Measurements from ENCODE around the gene SYPL1. TPM values are rescaled to one million over a fixed set of nuclear protein-coding genes. Genes with fewer than 3 reads are reported as not detected.

The SYPL1 gene
- total RNA-seq, 1 experiment from 2014 or later, result 78.0 TPM

DNA sequence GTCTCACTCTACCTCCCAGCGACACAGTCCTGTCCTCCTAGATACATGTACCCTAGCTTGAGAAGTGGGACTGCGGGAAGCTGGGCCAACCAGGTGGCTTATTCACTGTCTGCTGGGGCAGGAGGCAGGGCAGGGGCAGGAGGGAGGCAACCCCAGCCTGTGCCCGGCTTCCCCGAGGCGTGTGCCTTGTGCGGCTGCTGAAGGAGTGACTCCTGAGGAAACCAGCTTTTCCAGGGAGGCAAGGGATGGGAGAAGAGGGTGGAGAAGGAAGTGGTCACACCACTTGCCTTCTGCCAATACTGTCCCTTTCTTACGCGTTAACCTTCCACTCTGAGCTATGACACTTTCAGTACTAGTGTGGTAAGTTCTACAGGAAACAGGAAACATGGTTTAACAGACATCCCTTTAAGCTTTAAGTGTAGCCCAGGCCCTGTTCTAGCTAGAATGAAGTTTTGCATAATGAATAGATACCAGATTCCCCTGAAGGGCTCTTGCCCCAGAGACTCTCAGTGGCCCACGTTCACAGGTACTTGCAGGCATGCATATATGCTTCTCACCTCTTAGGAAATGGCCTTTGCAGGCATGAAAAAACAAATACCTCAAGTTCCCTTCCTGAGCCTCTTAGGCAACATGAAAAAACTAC, 40.6 kb downstream of the SYPL1 start:
- BruUV-seq (replicated peaks), result no TSS peak
- Histone ChIP-seq H3K79me2 (ENCODE audit: insufficient read depth, low read length) (no peaks in the 10 kb centered on the region), H3K4me2 (ENCODE audit: low read length) (no peak overlapping the region), H4K20me1 (ENCODE audit: insufficient read depth) (no peaks in the 10 kb centered on the region), H3K27ac (ENCODE audit: low read depth, low read length) (no peak overlapping the region), H3K4me1 (ENCODE audit: control insufficient read depth in 1 of 2, insufficient read depth in 2 of 2, low read length in 2 of 2) (no peaks in the 10 kb centered on the region), H2AFZ (ENCODE audit: low read depth, low read length, poor library complexity, severe bottlenecking) (no peak overlapping the region), H3K9me2 (ENCODE audit: insufficient read depth) (no peaks in the 10 kb centered on the region), H3K36me3 (ENCODE audit: control insufficient read depth in 1 of 2, insufficient read depth in 2 of 2, low read length in 2 of 2) (no peaks in the 10 kb centered on the region), H3K27me3 (ENCODE audit: insufficient read depth, low read length) (no peaks in the 10 kb centered on the region), H3K9ac (ENCODE audit: low read length) (no peak overlapping the region), H3K4me3 (replicated peaks in 1 of 2; ENCODE audit: low read depth in 1 of 2, low read length in 2 of 2) (no peak overlapping the region), H3K9me3 (ENCODE audit: control insufficient read depth in 1 of 2, insufficient read depth in 1 of 2, low read depth in 1 of 2, low read length in 2 of 2) (no peaks in the 10 kb centered on the region)
- ATAC-seq (peak; percentile 26; the same call in 1 of the 2 replicates), DNase-seq (ENCODE audit: low read depth, low spot score) (no peak)
- ChIA-PET POLR2A (no interaction called here), RAD21 (ENCODE audit: low non-redundant PET in 1 of 2, low total read pairs in 2 of 2, uncharacterized antibody in 2 of 2, unreplicated experiment in 2 of 2) (no interaction called here), CTCF (interaction anchor here (1.0 to 1.1 kb wide), 2 partner anchors 82 to 415 kb away, joined by 3 to 5 read pairs; no protein-coding TSS in a partner anchor)
- intact Hi-C loops (cut with micrococcal nuclease), result no loop called here
- TF ChIP-seq JUND (IDR thresholded peaks at IDR 0.05), result no peak
- TF ChIP-seq SRF (IDR thresholded peaks at IDR 0.05; ENCODE audit: low read depth), result no peak
- TF ChIP-seq RAD21 (IDR thresholded peaks at IDR 0.05; ENCODE audit: low read depth), result no peak
- TF ChIP-seq, protein P1, sequence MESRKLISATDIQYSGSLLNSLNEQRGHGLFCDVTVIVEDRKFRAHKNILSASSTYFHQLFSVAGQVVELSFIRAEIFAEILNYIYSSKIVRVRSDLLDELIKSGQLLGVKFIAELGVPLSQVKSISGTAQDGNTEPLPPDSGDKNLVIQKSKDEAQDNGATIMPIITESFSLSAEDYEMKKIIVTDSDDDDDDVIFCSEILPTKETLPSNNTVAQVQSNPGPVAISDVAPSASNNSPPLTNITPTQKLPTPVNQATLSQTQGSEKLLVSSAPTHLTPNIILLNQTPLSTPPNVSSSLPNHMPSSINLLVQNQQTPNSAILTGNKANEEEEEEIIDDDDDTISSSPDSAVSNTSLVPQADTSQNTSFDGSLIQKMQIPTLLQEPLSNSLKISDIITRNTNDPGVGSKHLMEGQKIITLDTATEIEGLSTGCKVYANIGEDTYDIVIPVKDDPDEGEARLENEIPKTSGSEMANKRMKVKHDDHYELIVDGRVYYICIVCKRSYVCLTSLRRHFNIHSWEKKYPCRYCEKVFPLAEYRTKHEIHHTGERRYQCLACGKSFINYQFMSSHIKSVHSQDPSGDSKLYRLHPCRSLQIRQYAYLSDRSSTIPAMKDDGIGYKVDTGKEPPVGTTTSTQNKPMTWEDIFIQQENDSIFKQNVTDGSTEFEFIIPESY (IDR thresholded peaks at IDR 0.05; ENCODE audit: extremely low read depth, insufficient replicate concordance, low read length), result no peak
- no peak for TF ChIP-seq CBX3 (IDR thresholded peaks at IDR 0.05; ENCODE audit: low read depth)
- TF ChIP-seq EZH2phosphoT487 (IDR thresholded peaks at IDR 0.05; ENCODE audit: borderline replicate concordance), result no peak
- TF ChIP-seq, protein P2, sequence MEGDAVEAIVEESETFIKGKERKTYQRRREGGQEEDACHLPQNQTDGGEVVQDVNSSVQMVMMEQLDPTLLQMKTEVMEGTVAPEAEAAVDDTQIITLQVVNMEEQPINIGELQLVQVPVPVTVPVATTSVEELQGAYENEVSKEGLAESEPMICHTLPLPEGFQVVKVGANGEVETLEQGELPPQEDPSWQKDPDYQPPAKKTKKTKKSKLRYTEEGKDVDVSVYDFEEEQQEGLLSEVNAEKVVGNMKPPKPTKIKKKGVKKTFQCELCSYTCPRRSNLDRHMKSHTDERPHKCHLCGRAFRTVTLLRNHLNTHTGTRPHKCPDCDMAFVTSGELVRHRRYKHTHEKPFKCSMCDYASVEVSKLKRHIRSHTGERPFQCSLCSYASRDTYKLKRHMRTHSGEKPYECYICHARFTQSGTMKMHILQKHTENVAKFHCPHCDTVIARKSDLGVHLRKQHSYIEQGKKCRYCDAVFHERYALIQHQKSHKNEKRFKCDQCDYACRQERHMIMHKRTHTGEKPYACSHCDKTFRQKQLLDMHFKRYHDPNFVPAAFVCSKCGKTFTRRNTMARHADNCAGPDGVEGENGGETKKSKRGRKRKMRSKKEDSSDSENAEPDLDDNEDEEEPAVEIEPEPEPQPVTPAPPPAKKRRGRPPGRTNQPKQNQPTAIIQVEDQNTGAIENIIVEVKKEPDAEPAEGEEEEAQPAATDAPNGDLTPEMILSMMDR (IDR thresholded peaks at IDR 0.05 in 2 of 3, conservative IDR thresholded peaks at IDR 0.05 in 1 of 3; ENCODE audit: borderline replicate concordance in 1 of 3, insufficient read depth in 1 of 3, low read depth in 2 of 3, low read length in 2 of 3), result no peak
- TF ChIP-seq SP1 (IDR thresholded peaks at IDR 0.05; ENCODE audit: low read depth), result no peak
- no peak for TF ChIP-seq ZFX (IDR thresholded peaks at IDR 0.05)
- no peak for TF ChIP-seq POLR2A (IDR thresholded peaks at IDR 0.05; ENCODE audit: borderline replicate concordance, extremely low read depth, insufficient read depth, insufficient read length)
- TF ChIP-seq, protein P3, sequence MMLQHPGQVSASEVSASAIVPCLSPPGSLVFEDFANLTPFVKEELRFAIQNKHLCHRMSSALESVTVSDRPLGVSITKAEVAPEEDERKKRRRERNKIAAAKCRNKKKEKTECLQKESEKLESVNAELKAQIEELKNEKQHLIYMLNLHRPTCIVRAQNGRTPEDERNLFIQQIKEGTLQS (IDR thresholded peaks at IDR 0.05), result no peak
- no peak for TF ChIP-seq EGR1 (IDR thresholded peaks at IDR 0.05; ENCODE audit: low read depth)

Measured in HCT116 (cell line).